GM18498 (cell line): ENCODE measurements around the gene OPCML.

Experiments
- ATAC-seq: cut with Tn5 transposase; IDR thresholded peaks from one replicate; pipeline ENCODE4 v1.9.1; 2021; ENCODE audit warnings: mild to moderate bottlenecking, moderate library complexity; ENCODE audit not compliant: unreplicated experiment

The OPCML gene

GRCh38 chr11:132605825-132606570 is 926.3 kb downstream of the OPCML start:
- no peak for ATAC-seq

GRCh38 chr11:132604431-132604830 is 927.9 kb downstream of the OPCML start:
- no peak for ATAC-seq

- ATAC-seq = no peak
Observed at GRCh38 chr11:132601875-132602274, 930.4 kb downstream of the OPCML start.

- no peak for ATAC-seq
Observed at GRCh38 chr11:132595711-132596134, 936.6 kb downstream of the OPCML start.

- ATAC-seq = no peak
Observed at GRCh38 chr11:132595246-132595645, 937.1 kb downstream of the OPCML start.

GRCh38 chr11:132590986-132591385 is 941.3 kb downstream of the OPCML start:
- ATAC-seq = no peak

- ATAC-seq = no peak
Observed at GRCh38 chr11:132590554-132590953, 941.7 kb downstream of the OPCML start.

GRCh38 chr11:132589791-132590190 is 942.5 kb downstream of the OPCML start:
- no peak for ATAC-seq

- no peak for ATAC-seq
Observed at GRCh38 chr11:132588366-132588765, 943.9 kb downstream of the OPCML start.

- no peak for ATAC-seq
Observed at GRCh38 chr11:132587716-132588115, 944.6 kb downstream of the OPCML start.

GRCh38 chr11:132586801-132587200 is 945.5 kb downstream of the OPCML start:
- no peak for ATAC-seq

- ATAC-seq = no peak
Observed at GRCh38 chr11:132579634-132580327, 952.5 kb downstream of the OPCML start.

- no peak for ATAC-seq
Observed at GRCh38 chr11:132579136-132579535, 953.2 kb downstream of the OPCML start.

GRCh38 chr11:132578580-132578979 is 953.7 kb downstream of the OPCML start:
- no peak for ATAC-seq

- ATAC-seq = no peak
Observed at GRCh38 chr11:132576706-132577105, 955.6 kb downstream of the OPCML start.

- ATAC-seq = no peak
Observed at GRCh38 chr11:132564091-132564885, 968.0 kb downstream of the OPCML start.

GRCh38 chr11:132563050-132563449 is 969.3 kb downstream of the OPCML start:
- ATAC-seq = no peak

- no peak for ATAC-seq
Observed at GRCh38 chr11:132561937-132562336, 970.4 kb downstream of the OPCML start.

- ATAC-seq = no peak
Observed at GRCh38 chr11:132559331-132560036, 972.8 kb downstream of the OPCML start.

- no peak for ATAC-seq
Observed at GRCh38 chr11:132556316-132556715, 976.0 kb downstream of the OPCML start.

GRCh38 chr11:132555617-132556016 is 976.7 kb downstream of the OPCML start:
- no peak for ATAC-seq
